Measurements from ENCODE around the gene KRTAP10-6.
"Not testable (repeated sequence)": the region's sequence is repeated elsewhere in the genome, so short reads cannot be mapped to it uniquely, and the experiment has no call there.

The KRTAP10-6 gene

DNA sequence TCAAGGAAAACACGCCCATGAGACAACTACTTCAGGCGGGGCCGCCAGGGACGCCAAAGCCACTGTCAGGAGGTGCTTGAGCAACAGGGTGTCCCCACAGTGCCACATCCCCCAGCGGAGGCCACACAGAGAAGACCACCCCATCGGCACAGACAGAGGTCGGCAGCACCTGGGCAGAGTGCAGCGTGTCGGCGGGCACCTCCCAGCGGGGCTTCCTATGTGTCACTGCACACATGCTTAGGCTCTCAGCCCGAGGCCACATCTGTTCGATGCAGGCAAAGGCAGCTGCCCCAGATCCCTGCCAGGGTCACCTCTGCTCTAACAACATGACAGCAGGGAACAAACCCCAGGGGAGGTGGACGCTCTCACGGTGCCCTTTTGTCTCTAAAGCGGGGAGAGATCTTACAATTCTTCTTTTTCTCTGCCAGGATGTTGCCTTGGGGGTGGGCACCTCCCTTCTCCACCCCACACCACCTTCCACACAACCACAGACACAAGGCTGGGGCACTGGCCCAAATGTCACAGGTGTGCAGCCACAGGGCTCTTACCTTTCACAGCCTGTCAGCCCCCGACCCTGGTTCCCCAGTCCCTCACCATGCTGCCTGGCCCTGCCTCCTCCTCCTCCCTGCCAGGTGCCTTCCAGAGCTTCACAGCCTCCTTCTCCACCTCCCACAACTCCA is 23.7 kb upstream of the KRTAP10-6 start:
- DNase-seq = no peak

DNA sequence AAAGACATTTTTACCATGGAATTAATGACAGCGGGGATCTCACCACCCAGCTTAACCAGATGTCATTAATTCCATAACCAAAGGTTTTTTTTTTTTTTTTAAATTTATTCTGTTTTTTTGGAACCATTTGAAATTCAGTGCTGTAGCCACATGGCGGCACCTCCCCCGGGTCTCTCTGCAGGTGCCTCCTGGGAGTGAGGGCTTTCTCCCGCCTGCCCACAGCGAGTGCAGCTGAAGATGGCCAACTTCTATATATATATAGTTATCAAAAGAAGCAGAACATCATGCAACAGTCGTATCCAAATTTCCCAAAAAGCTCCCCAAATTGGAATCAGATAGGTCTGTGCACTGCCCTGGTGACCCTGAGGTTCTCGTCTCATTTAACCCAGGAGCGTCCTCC is 23.2 kb upstream of the KRTAP10-6 start:
- no peak for DNase-seq

DNA sequence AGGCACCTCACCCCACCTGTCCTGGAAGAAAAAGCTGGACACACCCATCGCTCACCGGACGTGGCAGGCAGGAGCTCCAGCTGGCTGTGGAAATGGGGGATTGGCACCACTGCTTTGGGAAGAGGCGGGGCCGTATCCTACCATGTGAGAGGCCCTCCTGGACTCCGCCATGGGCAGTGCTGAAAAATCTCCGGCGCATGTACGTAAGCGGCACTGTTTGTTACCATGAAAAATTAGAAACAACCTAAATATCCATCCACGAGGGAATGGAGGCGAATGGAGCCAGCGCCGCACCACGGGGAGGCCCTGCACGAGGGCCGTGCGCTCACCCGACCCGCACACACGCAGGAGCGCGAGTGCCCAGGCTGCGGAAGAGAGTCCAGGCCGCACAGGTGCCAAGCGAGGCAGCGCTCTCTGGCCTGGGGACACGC is 22.7 kb upstream of the KRTAP10-6 start:
- no peak for DNase-seq

DNA sequence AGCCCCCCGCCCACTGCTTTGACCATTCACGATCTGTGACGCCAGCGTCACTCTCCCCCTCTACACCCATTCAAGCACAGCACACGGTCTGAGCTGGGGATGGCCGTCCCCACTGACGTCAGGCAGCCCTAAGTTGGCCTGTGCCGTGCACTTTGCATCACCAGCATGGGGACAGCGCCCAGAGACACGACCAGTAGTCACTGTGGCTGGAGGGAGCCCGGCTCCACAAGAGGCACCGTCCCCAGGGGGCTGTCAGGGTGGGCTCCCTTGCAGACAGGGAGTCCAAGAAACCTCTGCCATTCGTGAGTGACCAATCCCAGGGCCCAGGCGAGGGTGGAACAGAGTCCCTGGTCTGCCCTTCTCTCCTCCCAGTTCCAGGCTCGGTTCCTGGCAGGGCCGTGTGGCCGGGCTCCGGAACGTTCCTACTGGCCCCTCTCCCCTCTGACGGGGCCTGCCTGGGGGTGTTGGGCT is 21.9 kb upstream of the KRTAP10-6 start:
- no peak for DNase-seq

DNA sequence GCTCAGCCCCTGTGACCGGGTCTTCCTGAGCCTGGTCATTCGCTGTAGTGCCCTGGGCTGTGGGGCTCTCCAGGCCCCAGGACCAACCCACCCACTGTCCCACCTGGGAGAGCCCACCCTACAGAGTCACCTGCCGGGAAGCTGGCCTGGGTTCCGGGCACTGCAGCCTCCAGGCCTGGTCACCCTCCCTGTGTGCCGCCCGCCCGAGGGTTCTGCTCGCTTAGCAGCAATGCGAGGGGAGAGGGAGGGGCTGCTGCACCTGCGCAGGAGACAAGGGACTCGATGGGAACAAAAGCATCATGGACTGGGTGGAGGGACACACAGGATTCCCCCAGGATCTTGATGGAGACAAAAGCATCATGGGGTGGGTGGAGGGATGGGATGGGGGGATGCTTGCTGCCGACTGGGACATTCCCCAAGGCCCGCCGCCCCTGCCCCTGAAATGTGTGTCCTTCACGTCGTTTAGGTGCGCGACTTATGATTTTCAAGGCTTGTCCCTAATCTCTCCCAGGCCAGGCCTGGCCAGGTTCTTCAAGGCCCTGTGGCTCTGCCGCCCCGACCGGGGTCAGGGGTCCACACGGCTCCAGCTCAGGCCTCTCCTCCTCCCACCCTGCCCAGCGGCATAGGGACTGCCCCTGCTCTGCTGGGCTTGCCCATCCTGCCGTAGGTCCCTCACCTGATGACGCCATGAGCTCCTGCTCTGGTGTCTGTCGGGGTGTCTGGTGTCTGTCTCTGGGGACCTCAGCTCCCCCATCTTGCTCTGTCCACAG is 21.3 kb upstream of the KRTAP10-6 start:
- DNase-seq = no peak

DNA sequence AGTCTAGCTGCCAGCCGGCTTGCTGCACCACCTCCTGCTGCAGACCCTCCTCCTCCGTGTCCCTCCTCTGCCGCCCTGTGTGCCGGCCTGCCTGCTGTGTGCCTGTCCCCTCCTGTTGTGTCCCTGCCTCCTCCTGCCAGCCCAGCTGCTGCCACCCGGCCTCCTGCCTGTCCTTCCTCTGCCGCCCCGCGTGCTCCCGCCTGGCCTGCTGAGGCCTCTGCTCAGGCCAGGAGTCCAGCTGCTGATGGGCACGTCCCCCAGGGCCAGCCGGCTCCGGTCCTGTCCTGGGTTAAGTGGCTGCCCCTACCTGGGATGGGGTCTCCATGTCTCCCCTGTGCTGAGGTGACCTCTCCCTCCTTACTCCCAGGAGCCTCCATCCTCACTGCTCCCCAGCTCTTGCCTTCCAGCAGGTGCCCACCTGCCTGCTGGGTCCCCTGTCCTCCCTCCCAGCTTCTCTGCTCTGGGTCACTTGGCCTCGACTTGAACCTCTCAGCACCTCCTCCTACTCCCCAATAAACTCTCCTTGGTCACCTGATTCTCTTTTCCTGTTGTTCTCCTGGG is 20.4 kb upstream of the KRTAP10-6 start:
- DNase-seq = no peak

DNA sequence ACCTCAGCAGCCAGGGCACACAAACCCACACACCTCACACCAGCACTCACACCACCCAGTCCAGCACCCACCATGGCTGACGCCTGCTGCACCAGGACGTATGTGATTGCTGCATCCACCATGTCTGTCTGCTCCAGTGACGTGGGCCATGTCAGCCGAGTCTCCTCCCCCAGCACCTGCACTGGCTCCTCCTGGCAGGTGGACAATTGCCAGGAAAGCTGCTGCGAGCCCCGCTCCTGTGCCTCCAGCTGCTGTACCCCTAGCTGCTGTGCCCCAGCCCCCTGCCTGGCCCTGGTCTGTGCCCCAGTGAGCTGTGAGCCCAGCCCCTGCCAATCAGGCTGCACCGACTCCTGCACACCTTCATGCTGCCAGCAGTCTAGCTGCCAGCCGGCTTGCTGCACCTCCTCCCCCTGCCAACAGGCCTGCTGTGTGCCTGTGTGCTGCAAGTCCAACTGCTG is 19.8 kb upstream of the KRTAP10-6 start, which contains the start of gene KRTAP10-8:
Gene KRTAP10-8, plus strand, starts transcription at position 51 of the 458 bp plus-strand sequence. Its CDS starts 22 bp downstream, at position 73.
- DNase-seq = no peak

DNA sequence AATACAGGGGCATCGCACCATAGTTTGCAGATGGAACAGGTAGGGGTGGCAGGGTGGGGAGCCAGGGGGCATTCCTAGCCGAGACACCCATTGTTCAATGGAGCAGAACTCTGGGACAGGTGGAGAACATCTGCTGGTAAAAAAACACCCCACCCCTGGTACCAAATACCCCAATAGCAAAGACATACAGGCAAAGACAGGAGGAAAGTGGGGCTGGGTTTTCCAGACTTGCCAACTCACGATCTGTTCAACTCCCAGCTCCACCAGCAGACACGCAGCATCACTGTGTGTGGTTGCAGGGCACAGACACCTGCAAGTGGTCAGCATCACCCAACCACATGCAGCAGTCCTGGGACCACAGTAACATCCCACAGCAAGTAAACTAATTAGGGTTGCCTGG is 19.2 kb upstream of the KRTAP10-6 start:
- DNase-seq = no peak

DNA sequence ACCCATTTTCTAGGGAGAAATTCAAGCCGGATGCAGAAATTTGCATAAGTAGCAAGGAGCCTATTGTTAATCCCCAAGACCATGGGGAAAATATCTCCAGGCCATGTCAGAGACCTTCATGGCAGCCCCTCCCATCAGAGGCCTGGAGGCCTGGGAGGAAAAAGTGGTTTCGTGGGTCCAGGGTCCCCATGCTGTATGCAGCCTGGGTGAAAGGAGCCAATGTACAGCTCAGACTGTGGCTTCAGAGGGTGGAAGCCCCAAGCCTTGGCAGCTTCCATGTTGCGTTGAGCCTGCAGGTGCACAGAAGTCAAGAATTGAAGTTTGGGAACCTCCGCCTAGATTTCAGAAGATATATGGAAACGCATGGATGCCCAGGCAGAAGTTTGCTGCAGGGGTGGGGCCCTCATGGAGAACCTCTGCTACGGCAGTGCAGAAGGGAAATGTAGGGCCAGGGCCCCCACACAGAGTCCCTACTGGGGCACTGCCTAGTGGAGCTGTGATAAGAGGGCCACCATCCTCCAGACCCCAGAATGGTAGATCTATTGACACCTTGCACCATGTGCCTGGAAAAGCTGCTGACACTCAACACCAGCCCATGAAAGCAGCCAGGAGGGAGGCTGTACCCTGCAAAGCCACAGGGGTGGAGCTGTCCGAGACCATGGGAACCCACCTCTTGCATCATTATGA is 18.0 kb upstream of the KRTAP10-6 start:
- not testable (repeated sequence) for DNase-seq

DNA sequence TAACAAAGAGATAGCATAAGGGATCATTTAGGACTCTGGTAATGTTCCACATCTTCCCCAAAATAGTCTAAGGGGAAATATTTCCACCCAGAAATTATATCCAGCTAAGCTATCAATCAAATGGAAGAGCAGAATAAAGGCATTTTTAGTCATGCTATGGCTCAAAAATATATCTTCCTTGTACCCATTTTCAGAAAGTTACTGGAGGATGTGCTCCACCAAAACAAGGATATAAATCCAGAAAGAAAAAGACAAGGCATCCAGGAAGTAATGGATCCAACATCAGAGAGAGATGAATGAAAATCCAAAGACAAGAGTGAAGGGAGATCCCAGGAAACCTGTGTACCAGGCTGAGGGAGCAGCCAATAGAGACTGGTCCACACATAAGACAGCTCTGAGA is 16.9 kb upstream of the KRTAP10-6 start:
- no peak for DNase-seq

DNA sequence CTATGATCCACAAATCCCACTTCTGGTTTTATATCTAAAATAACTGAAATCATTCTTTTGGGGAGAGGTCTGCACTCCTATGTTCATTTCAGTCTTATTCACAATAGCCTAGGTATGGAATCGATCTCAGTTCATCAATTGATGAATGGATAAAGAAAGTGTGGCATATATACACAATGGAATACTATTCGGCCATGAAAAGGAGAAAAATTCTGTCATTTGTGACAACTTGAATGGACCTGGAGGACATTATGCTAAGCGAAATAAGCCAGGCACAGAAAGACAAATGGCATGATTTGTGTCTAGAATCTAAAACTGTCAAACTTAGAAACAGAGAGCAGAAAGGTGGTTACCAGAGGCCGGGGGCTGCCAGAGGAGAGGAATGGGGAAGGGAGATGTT is 14.2 kb upstream of the KRTAP10-6 start:
- DNase-seq = no peak

DNA sequence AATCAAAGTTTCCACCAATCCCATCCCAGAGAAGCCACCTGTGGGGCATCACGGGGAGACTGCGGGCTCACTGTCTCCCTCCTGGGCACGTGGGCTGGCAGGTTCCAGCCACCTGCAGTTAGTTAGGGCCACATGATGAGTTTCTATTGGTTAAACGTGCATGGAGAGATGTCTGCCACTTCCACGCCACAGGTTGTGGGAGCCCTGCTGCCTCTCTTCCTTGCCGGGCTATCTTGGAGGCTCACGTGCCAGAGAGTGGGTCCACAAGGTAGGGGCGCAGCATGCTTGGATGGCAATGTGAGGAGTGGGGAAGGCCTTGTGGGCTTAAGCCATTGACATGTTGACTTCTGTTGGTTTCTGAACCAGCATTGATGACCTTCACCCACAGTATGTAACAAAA is 11.6 kb upstream of the KRTAP10-6 start:
- no peak for DNase-seq

DNA sequence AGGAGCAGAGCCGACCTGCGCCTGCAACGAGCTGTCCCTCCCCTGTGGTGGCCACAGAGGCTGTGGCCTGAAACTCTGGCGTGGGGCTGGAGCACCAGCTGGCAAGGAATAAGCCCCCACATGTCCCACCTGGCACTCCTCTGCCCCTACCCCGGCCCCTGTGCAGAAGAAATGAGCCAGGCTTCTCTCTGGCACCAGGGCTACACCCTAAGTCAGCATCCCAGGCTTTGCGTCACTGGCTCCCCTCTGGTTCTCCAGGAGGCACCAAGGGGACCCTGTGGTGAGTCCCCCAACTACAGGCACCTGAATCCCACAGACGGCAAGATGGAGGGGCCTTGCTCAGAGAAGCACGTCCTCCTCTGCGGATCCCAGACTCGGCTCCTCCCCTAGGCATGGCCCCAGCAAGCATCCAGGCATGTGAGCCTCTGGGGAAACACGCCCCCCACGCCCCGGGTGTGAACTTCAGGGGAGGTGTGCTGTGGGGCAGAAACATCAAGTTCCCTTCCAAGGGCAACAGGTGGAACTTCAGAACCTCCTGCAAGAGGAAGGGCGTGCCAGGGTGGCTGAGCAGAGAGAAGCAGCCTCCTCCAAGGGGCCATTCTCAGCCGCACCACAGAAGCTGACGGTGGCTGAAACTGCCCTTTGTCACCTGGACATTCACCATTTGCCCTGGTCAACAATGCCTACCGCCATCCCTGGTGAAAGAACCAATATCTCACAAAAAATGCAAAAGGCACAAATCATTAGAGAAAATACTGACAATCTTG is 11.0 kb upstream of the KRTAP10-6 start:
- no peak for DNase-seq

DNA sequence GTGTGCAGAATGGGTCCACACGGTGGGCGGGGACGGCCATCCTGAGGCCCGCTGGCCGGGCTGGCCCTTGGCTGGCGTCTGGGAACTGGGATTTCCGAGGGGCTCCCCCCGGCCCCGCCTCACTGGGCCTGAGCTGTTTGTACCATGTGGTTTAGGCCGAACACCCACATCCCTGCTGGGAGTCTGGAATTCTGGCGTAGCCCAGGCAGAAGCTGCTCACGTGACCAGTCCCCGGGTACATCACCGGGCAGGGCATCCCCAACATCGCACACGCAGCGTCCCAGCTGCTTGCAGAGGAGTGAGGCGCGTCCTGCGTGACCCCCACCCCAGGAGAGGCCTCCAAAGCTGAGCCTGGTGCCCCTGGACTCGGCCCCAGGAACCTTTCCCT is 10.2 kb upstream of the KRTAP10-6 start:
- DNase-seq = no peak

DNA sequence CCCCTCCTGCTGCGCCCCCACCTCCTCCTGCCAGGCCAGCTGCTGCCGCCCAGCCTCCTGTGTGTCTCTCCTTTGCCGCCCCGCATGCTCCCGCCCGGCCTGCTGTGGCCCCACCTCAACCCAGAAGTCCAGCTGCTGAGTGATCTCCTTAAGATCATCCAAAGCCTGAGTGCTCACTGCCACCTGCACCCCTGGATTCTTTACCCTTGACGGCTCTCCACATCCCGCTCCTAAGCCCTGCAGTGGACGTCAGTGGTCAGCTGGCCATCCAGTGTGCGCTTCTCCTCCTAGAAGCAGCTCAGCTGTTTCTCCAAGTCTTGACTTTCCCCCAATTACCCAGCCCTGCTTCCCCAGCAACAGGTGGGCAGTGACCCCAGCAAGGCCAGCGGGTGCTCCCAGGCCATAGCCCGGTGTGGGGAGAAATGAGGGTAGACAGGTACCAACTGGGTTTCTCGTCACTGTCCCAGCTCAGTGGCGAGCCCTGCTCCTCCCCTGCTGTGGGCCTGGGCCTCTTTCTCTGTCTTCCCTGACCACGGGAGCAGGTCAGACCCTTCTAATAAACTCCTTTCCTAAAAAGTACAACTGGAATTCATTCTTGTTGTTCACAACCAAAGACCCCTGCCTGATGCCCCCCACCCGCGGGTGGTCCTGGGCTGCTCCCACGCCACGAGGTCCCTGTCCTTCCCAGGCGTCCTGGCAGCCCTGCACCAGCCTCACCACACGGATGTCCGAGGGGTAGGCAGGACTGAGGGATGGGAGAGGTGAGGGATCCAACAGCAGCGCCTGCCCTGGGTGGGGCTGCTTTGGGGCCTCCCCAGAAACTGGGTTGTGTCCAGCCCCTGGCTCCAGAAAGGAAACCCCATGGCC is 9.5 kb upstream of the KRTAP10-6 start:
- DNase-seq = no peak

DNA sequence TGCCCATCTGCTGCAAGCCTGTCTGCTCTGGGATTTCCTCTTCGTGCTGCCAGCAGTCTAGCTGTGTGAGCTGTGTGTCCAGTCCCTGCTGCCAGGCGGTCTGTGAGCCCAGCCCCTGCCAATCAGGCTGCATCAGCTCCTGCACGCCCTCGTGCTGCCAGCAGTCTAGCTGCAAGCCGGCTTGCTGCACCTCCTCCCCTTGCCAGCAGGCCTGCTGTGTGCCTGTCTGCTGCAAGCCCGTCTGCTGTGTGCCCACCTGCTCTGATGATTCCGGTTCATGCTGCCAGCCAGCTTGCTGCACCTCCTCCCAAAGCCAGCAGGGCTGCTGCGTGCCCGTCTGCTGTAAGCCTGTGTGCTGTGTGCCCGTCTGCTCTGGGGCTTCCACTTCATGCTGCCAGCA is 8.8 kb upstream of the KRTAP10-6 start:
- DNase-seq = not testable (repeated sequence)

DNA sequence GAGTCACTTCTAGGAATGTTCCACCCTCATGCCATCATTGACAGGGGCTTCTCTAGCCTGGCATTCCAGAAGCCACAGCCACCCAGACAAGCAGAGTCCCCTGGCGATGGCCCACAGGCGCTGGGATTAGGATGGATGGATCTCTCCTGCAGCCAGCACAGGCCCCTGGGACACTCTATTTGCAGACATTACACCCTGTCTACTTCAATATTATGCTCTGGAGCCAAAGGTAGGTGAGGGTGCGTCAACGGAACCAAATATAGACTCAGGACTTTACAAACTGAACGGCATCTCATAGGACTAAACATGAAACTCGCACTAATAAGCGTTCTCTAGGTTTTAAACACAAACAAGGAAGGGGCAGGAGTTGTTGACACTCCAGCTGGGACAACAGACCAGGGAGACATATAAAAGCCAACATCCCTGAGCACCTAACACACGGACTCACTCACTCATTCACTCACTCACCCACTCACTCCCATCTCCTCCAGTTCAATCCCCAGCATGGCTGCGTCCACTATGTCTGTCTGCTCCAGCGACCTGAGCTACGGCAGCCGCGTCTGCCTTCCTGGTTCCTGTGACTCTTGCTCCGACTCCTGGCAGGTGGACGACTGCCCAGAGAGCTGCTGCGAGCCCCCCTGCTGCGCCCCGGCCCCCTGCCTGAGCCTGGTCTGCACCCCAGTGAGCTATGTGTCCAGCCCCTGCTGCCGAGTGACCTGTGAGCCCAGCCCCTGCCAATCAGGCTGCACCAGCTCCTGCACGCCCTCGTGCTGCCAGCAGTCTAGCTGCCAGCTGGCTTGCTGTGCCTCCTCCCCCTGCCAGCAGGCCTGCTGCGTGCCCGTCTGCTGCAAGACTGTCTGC is 8.0 kb upstream of the KRTAP10-6 start, which contains the start of gene KRTAP10-7:
Gene KRTAP10-7, plus strand, starts transcription at position 480 of the 861 bp plus-strand sequence. Its CDS starts 25 bp downstream, at position 505.
- not testable (repeated sequence) for DNase-seq

DNA sequence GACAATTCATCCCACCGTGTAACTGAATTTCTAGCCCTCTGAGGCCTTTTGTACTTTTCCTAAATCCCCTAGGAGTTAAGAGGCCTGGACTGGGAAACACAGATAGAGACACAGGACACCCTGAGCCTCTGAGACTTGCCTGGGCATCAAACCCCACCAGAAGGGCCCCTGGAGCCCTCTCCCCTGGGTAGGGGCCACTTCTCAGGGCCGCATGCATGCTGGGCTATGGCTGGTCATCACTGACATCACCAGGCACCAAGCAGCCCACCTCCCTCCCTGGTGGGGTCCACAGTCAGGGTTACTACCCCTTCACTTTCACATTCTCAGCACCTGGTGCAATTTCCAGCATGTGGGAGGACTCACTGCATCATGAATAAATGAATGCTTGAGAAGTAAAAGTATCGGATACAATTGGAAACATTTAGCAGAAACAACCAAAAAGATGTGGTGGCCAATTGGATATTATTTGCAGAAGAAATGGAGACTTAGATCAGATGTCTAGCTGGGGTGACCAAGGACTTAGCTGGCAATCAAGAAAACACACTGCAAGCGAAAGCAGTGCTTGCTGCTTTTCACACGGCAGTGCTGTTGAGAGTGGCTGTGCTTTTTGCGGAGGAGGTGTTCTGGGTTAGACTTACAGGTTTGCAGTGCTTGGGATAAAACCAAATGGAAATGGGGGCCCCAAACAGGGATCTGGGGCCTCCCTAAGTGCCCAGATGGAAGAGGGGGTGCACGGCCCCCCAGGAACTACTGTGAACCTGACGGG is 7.1 kb upstream of the KRTAP10-6 start:
- DNase-seq = no peak

DNA sequence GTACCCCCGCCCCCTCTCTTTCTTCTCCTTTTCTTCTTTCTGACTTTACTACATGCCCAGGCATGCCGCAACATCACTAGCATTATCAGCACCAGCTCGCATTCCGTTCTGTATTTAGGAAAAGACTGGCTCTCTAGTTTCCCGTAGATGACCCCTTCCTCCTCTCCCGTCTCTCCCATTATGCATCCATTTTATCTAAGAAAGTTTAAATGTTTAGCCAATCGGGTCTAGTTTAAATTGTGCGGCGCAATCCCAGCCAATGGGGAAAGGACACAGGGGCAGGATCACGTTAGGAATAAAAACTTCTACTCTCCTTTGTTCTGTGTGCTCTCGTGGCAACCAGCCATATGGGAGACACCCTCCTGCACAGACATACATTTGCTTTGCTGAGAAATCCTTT is 5.8 kb upstream of the KRTAP10-6 start:
- DNase-seq = no peak

Data from bone marrow (tissue), 2 donors.